ENCODE results near the gene GRID1. TPM values are rescaled to one million over a fixed set of nuclear protein-coding genes. Genes with fewer than 3 reads are reported as not detected.
A peak's percentile ranks its signal among the peaks of the same experiment; 100 is the strongest.

Gene GRID1
- polyA plus RNA-seq, 4 donors, result 0.27 to 1.1 (median 0.40) TPM; not detected in 1

DNA sequence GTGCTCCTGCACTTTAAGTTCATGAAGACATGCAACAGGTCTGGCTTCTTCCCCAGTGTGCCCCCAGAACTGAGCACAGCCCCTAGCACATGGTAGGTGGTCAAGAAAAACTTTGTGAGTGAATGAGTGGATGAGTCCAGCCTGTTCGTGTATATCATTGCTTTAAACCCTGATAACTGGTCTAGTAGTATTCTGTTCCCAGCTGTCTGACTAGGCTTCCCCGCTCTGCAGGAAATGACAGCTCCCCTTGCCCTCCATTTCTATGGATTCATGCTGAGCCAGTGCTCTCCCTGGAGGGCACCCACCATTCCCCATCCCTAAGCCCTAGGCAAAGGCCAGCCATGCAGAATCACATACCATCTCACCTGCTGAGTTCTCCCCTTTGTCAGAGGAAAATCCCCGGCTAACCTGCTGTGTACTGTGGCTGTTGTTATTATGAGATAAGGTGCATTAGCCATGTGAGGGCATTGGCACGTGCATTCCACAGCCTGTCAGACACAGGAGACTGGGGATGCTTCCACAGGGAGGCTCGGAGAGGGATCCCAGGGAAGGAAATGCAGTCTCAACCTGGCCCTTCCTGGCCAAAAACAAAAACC, 698.9 kb downstream of the GRID1 start:
- H3K27ac ChIP-seq (ENCODE audit: low read depth in 1 of 3, low read length in 2 of 3), result no peak overlapping the region
- WGBS, 3 donors, result 24 to 45% (median 36%) methylated on average over 5 of the region's 5 CpGs
- DNase-seq (peak in 1 of 2 donors; percentile 22), FAIRE-seq (no peak)
- H3K9me3 ChIP-seq (ENCODE audit: control insufficient read depth in 2 of 2, insufficient read depth in 1 of 2, low read depth in 1 of 2, low read length in 1 of 2), result peaks cover 0 to 7% of the 10 kb centered on the region in 2 donors
- H3K4me3 ChIP-seq (ENCODE audit: low read depth in 1 of 3, low read length in 3 of 3), result no peak overlapping the region
- H3K4me1 ChIP-seq (ENCODE audit: control insufficient read depth in 3 of 3, insufficient read depth in 2 of 3, low read depth in 1 of 3, low read length in 2 of 3), result peaks cover 0 to 11% (median 0%) of the 10 kb centered on the region in 3 donors
- no peaks in the 10 kb centered on the region for H3K36me3 ChIP-seq (ENCODE audit: control insufficient read depth in 3 of 3, insufficient read depth in 2 of 3, low read depth in 1 of 3, low read length in 3 of 3)
- no peaks in the 10 kb centered on the region for H3K27me3 ChIP-seq (ENCODE audit: control insufficient read depth in 3 of 3, insufficient read depth in 3 of 3, low read length in 3 of 3)

DNA sequence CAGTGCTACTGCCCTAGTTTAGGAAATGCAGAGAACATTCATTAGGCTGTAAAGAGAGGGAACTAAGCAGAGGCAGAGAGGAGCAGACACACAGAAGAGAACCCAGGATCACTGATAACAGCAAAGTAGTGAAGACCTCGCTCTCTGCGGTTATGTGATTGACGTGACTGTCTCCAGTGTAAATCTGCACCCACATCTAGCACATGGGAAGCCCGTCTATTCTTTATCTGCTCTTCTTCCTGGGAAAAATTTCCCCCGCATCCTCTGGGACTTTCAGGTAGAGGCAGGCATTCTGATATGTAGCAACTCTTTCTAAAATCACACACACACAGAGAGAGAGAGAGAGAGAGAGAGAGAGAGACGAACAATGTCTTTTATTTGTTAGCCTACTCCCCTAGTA, 699.6 kb downstream of the GRID1 start:
- DNase-seq, result no peak
- Histone ChIP-seq H3K4me1 (ENCODE audit: control insufficient read depth in 3 of 3, insufficient read depth in 2 of 3, low read depth in 1 of 3, low read length in 2 of 3) (peaks cover 0 to 11% (median 0%) of the 10 kb centered on the region in 3 donors), H3K27ac (ENCODE audit: low read depth in 1 of 3, low read length in 2 of 3) (no peak overlapping the region), H3K36me3 (ENCODE audit: control insufficient read depth in 3 of 3, insufficient read depth in 2 of 3, low read depth in 1 of 3, low read length in 3 of 3) (no peaks in the 10 kb centered on the region), H3K9me3 (ENCODE audit: control insufficient read depth in 2 of 2, insufficient read depth in 1 of 2, low read depth in 1 of 2, low read length in 1 of 2) (peaks cover 0 to 7% of the 10 kb centered on the region in 2 donors), H3K4me3 (ENCODE audit: low read depth in 1 of 3, low read length in 3 of 3) (no peak overlapping the region), H3K27me3 (ENCODE audit: control insufficient read depth in 3 of 3, insufficient read depth in 3 of 3, low read length in 3 of 3) (no peaks in the 10 kb centered on the region)
- 71 to 81% (median 78%) methylated on average over 6 of the region's 6 CpGs for WGBS, 3 donors
- FAIRE-seq, result no peak

DNA sequence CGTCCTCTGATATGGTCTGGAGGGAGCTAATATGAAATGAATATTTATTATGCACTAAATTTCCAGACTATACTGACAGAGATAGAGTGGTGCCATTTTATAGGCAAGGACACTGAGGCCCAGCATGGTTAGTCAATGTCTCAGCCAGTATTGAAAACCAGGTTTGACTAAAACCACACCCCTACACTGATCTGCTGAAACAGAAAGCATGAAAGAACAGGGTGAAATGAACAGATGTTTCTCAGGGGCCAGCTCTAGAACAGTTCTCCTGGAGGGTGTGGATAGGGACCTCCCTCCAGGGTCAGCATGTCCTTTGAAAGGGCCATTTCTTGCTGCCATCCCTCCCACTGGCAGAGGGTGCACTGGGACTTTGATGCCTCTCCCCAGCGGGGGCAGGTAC, 700.5 kb downstream of the GRID1 start:
- no peak for FAIRE-seq
- Histone ChIP-seq H3K4me1 (ENCODE audit: control insufficient read depth in 3 of 3, insufficient read depth in 2 of 3, low read depth in 1 of 3, low read length in 2 of 3) (peaks cover 0 to 11% (median 0%) of the 10 kb centered on the region in 3 donors), H3K9me3 (ENCODE audit: control insufficient read depth in 2 of 2, insufficient read depth in 1 of 2, low read depth in 1 of 2, low read length in 1 of 2) (peaks cover 0 to 7% of the 10 kb centered on the region in 2 donors), H3K27me3 (ENCODE audit: control insufficient read depth in 3 of 3, insufficient read depth in 3 of 3, low read length in 3 of 3) (no peaks in the 10 kb centered on the region), H3K36me3 (ENCODE audit: control insufficient read depth in 3 of 3, insufficient read depth in 2 of 3, low read depth in 1 of 3, low read length in 3 of 3) (no peaks in the 10 kb centered on the region), H3K27ac (ENCODE audit: low read depth in 1 of 3, low read length in 2 of 3) (no peak overlapping the region), H3K4me3 (ENCODE audit: low read depth in 1 of 3, low read length in 3 of 3) (no peak overlapping the region)
- 67 to 74% (median 68%) methylated on average over 2 of the region's 2 CpGs for WGBS, 3 donors
- DNase-seq, result no peak

DNA sequence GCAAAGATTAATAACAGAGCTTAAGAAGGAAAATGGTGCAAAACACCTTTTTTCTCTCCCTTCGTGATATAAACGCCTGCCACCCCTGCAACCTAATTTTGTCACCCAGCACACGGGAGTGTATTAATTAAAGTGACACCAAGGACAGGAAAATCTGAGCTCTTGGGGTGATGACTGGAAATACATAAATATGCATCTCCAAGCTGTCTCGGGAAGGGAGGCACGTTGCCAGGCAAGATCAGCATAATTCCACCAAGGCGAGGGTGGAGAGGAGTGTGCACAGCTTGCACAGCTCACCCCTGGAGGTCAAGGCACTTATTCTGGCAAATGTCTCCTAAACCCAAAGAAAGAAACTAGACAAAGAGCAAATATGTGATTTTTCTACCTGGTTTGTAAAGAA, 700.9 kb downstream of the GRID1 start:
- H3K4me1 ChIP-seq (ENCODE audit: control insufficient read depth in 3 of 3, insufficient read depth in 2 of 3, low read depth in 1 of 3, low read length in 2 of 3), result peaks cover 0 to 11% (median 0%) of the 10 kb centered on the region in 3 donors
- FAIRE-seq (no peak), DNase-seq (no peak)
- no peak overlapping the region for H3K4me3 ChIP-seq (ENCODE audit: low read depth in 1 of 3, low read length in 3 of 3)
- H3K9me3 ChIP-seq (ENCODE audit: control insufficient read depth in 2 of 2, insufficient read depth in 1 of 2, low read depth in 1 of 2, low read length in 1 of 2), result peaks cover 0 to 7% of the 10 kb centered on the region in 2 donors
- no peaks in the 10 kb centered on the region for H3K36me3 ChIP-seq (ENCODE audit: control insufficient read depth in 3 of 3, insufficient read depth in 2 of 3, low read depth in 1 of 3, low read length in 3 of 3)
- H3K27ac ChIP-seq (ENCODE audit: low read depth in 1 of 3, low read length in 2 of 3), result no peak overlapping the region
- no peaks in the 10 kb centered on the region for H3K27me3 ChIP-seq (ENCODE audit: control insufficient read depth in 3 of 3, insufficient read depth in 3 of 3, low read length in 3 of 3)
- 72 to 83% (median 78%) methylated on average over 6 of the region's 6 CpGs for WGBS, 3 donors

DNA sequence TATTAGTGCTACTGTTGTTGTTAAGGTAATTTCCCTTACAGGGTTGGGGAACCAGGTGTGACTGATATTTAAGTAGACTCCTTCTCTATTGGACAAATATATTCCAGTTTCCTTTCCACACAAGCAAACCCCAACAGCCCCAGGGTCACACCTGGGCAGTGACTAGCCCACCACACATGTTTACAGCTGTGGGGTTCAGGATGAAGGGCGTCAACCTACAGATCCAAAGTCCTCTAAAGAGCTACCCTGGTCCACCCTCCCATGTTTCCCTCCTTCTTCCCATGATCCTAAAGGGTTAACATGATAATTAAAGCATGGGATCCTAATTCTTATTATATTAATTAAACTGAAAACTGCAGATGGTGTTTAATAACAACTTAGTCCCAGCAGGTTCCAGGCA, 701.5 kb downstream of the GRID1 start:
- DNase-seq (no peak), FAIRE-seq (no peak)
- WGBS, 3 donors, result 38 to 69% (median 53%) methylated on average over 1 of the region's 1 CpG
- H3K27ac ChIP-seq (ENCODE audit: low read depth in 1 of 3, low read length in 2 of 3), result no peak overlapping the region
- H3K4me3 ChIP-seq (ENCODE audit: low read depth in 1 of 3, low read length in 3 of 3), result no peak overlapping the region
- no peaks in the 10 kb centered on the region for H3K36me3 ChIP-seq (ENCODE audit: control insufficient read depth in 3 of 3, insufficient read depth in 2 of 3, low read depth in 1 of 3, low read length in 3 of 3)
- peaks cover 0 to 11% (median 0%) of the 10 kb centered on the region in 3 donors for H3K4me1 ChIP-seq (ENCODE audit: control insufficient read depth in 3 of 3, insufficient read depth in 2 of 3, low read depth in 1 of 3, low read length in 2 of 3)
- no peaks in the 10 kb centered on the region for H3K27me3 ChIP-seq (ENCODE audit: control insufficient read depth in 3 of 3, insufficient read depth in 3 of 3, low read length in 3 of 3)
- peaks cover 0 to 7% of the 10 kb centered on the region in 2 donors for H3K9me3 ChIP-seq (ENCODE audit: control insufficient read depth in 2 of 2, insufficient read depth in 1 of 2, low read depth in 1 of 2, low read length in 1 of 2)

DNA sequence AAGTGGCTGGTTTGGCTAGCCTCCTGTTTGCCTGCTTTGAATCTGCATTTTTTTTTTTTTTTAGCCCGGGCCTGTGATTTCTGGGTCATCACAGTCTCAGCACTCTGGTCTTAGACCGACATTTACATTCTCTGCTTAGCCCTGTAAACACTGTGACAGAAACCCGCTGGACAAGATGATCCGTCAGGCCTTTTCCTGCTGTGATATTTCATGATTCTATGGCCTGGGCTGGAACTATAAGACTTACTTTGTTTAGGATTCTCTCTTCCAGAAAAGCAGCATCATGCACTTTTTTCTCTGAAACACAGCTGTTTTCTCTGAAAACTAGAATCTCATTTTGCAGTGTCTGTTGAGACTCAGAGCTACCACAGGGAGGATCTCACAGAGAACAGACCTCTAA, 705.5 kb downstream of the GRID1 start:
- no peak for FAIRE-seq
- Histone ChIP-seq H3K27ac (ENCODE audit: low read depth in 1 of 3, low read length in 2 of 3) (peak overlapping the region in 1 of 3 donors; percentile 8), H3K36me3 (ENCODE audit: control insufficient read depth in 3 of 3, insufficient read depth in 2 of 3, low read depth in 1 of 3, low read length in 3 of 3) (no peaks in the 10 kb centered on the region), H3K4me1 (ENCODE audit: control insufficient read depth in 3 of 3, insufficient read depth in 2 of 3, low read depth in 1 of 3, low read length in 2 of 3) (no peaks in the 10 kb centered on the region), H3K27me3 (ENCODE audit: control insufficient read depth in 3 of 3, insufficient read depth in 3 of 3, low read length in 3 of 3) (peaks cover 0 to 4% (median 0%) of the 10 kb centered on the region in 3 donors), H3K9me3 (ENCODE audit: control insufficient read depth in 2 of 2, insufficient read depth in 1 of 2, low read depth in 1 of 2, low read length in 1 of 2) (no peaks in the 10 kb centered on the region), H3K4me3 (ENCODE audit: low read depth in 1 of 3, low read length in 3 of 3) (no peak overlapping the region)
- 33 to 52% (median 37%) methylated on average over 4 of the region's 4 CpGs for WGBS, 3 donors
- DNase-seq, result no peak

DNA sequence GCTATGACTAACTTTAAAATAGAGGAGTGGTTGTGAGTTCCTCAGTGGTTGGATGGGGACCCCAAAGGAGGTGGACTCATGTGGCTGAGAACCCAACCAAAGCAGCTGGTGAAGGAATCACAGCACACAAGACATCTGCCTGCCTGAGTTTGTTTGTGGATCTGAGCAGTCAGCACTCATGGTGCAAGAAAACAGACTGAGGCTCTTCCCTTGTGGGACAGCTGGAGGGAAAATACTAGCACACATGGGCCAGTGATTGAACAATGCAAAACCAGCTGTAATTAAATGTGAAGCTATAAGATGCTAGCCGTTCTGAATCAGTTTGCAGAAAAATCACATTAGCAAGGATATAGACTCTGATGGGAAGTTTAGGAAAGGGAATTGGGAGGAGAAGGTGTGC, 707.3 kb downstream of the GRID1 start:
- DNase-seq (no peak), FAIRE-seq (no peak)
- no peaks in the 10 kb centered on the region for H3K36me3 ChIP-seq (ENCODE audit: control insufficient read depth in 3 of 3, insufficient read depth in 2 of 3, low read depth in 1 of 3, low read length in 3 of 3)
- no peaks in the 10 kb centered on the region for H3K9me3 ChIP-seq (ENCODE audit: control insufficient read depth in 2 of 2, insufficient read depth in 1 of 2, low read depth in 1 of 2, low read length in 1 of 2)
- WGBS, 3 donors, result 78 to 87% (median 82%) methylated on average over 1 of the region's 1 CpG
- no peaks in the 10 kb centered on the region for H3K4me1 ChIP-seq (ENCODE audit: control insufficient read depth in 3 of 3, insufficient read depth in 2 of 3, low read depth in 1 of 3, low read length in 2 of 3)
- peaks cover 0 to 4% (median 0%) of the 10 kb centered on the region in 3 donors for H3K27me3 ChIP-seq (ENCODE audit: control insufficient read depth in 3 of 3, insufficient read depth in 3 of 3, low read length in 3 of 3)
- H3K27ac ChIP-seq (ENCODE audit: low read depth in 1 of 3, low read length in 2 of 3), result no peak overlapping the region
- no peak overlapping the region for H3K4me3 ChIP-seq (ENCODE audit: low read depth in 1 of 3, low read length in 3 of 3)

DNA sequence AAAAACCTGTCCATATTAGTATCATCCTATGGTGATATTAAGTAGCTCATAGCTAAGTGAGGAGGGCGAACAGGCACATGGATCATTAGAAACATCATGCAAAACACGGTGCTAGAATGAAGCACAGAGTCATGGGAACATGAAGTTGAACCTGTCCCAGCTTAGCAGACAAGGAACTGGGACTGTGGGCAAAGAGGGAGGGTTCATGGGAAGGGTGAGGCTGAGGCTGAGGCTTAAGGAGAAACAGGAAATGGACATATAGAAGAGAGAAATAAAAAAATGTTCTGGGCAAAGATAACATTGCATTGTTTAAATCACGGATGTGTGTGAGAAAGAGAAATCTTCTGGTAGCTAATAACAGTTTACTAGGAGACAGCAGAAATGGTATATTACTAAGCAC, 708.1 kb downstream of the GRID1 start:
- H3K27ac ChIP-seq (ENCODE audit: low read depth in 1 of 3, low read length in 2 of 3), result no peak overlapping the region
- DNase-seq (no peak), FAIRE-seq (no peak)
- peaks cover 0 to 4% (median 0%) of the 10 kb centered on the region in 3 donors for H3K27me3 ChIP-seq (ENCODE audit: control insufficient read depth in 3 of 3, insufficient read depth in 3 of 3, low read length in 3 of 3)
- no peaks in the 10 kb centered on the region for H3K4me1 ChIP-seq (ENCODE audit: control insufficient read depth in 3 of 3, insufficient read depth in 2 of 3, low read depth in 1 of 3, low read length in 2 of 3)
- H3K36me3 ChIP-seq (ENCODE audit: control insufficient read depth in 3 of 3, insufficient read depth in 2 of 3, low read depth in 1 of 3, low read length in 3 of 3), result no peaks in the 10 kb centered on the region
- 24 to 48% (median 30%) methylated on average over 3 of the region's 3 CpGs for WGBS, 3 donors
- H3K4me3 ChIP-seq (ENCODE audit: low read depth in 1 of 3, low read length in 3 of 3), result no peak overlapping the region
- H3K9me3 ChIP-seq (ENCODE audit: control insufficient read depth in 2 of 2, insufficient read depth in 1 of 2, low read depth in 1 of 2, low read length in 1 of 2), result peaks cover 0 to 6% of the 10 kb centered on the region in 2 donors
